ENCODE results near the gene GRIA4. TPM values are rescaled to one million over a fixed set of nuclear protein-coding genes. Genes with fewer than 3 reads are reported as not detected.
"Not testable (repeated sequence)": the region's sequence is repeated elsewhere in the genome, so short reads cannot be mapped to it uniquely, and the experiment has no call there.

The GRIA4 gene
- total RNA-seq, 1 donor from 2014 or later, result not detected

DNA sequence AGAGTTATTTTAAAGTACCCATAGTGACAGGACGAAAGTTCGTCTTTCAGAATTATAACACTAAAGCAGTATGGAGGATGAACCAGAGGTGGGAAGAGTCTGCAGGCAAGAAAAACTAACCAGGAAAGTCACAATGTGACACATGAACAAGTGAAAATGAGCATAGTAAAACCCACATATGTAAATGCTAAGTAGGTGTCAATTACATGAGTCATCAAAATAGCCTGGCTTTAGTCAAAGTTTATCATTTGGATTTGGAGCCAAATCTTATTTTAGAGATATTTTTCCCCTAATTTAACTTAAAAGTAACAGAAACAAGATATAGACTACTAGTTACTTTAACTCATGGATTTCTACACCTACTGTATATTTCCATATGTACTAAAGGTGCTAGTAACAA lies 159.8 kb downstream of the GRIA4 start:
- ATAC-seq, result no peak
- DNase-seq (ENCODE audit: missing footprints), result no peak
- intact Hi-C loops (cut with DNase I), result no loop called here

DNA sequence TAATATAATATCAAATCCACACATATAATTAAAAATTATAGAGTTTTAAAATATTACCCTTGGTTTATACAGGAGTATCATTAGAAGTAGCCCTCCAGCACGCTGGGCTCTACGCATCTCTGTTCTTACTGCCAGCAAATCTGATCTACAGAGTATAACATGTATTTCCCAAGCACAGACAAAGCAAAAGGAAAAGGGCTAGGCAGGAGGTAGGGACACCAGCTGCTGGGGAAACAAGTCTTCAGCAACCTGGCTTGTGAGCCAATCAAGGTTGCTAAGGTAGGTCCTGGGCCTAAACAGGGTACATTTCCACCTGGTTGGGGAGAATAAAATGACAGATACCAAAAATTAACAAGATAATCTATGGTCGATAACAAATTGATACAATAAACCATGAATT lies 163.6 kb downstream of the GRIA4 start:
- DNase-seq (ENCODE audit: missing footprints); ATAC-seq; intact Hi-C loops (cut with DNase I): not testable (repeated sequence)

DNA sequence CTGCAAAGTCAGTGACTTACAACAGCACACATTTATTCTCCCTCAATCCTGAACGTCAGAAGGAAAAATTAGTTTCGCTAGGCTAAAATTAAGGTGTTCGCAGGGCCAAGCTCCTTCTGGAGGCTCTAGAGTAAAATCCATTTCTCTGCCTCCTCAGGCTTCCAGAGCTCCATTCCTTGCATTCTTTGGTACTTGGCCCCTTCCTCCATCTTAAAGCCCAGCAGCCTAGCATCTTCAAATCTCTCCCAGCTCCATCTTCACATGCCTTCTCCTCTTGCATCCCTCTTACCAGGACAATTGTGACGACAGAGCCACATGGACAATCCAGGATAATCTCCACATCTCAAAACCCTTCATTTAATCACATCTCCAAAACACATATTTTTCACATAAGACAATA lies 165.0 kb downstream of the GRIA4 start:
- ATAC-seq, result no peak
- intact Hi-C loops (cut with DNase I), result no loop called here
- no peak for DNase-seq (ENCODE audit: missing footprints)

DNA sequence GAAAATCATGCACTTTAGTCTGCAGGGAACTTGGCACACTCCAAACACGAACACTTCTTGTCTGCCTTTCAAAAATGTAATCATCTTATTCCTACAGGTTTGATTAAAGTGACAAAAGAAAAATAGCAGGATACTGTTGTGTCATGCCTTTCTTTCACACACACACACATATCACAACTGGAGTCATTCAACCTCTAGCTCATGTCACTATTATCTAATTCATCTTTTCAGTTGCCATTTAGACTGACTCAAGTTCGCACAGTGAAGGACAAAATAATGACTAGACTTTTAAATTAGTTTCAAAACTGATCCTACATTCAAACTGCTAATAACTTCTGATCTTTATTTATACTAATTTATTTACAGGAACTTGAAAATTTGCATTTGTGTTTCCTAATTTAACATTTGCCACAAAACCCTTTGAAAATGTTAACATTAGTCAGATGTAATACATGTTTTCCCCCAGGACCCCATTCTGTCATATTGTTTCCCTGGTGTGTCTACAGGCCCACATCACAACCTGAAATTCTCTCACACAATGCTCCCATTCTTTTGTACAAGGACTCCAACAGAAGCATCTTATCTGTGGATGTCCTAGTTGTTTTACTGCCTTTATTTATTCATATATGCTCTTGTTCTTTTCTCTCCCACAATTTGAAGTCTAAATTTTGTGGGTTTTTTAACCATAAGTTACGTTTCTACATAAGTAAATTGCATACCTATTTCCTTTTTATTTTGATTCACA lies 171.1 kb downstream of the GRIA4 start:
- ATAC-seq (no peak), DNase-seq (ENCODE audit: missing footprints) (no peak)
- intact Hi-C loops (cut with DNase I), result no loop called here

DNA sequence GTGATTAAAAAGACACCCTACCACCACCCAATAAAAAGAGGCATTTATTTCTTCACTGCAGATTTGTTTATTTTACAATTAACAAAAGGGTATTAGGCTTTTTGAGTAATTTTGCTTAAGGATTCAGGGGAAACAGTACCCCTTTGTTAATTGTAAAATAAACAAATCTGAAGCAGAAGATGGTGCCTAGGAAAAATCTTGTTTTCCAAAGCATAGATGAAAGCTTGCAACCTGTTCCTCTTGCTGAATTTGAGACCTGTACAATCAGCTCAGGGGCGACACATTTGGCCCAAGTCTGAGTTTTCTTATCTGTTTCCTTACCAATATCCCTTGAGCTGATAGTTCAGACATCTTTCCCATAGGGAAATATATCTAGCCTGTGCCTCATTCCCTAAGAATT lies 171.9 kb downstream of the GRIA4 start:
- intact Hi-C loops (cut with DNase I), result no loop called here
- ATAC-seq, result no peak
- DNase-seq (ENCODE audit: missing footprints), result no peak

GRCh38 chr11:105783216-105783615 lies 173.3 kb downstream of the GRIA4 start:
- DNase-seq (ENCODE audit: missing footprints), result no peak
- no peak for ATAC-seq
- intact Hi-C loops (cut with DNase I), result no loop called here

GRCh38 chr11:105785850-105786249 lies 176.0 kb downstream of the GRIA4 start:
- intact Hi-C loops (cut with DNase I); ATAC-seq; DNase-seq (ENCODE audit: missing footprints): not testable (repeated sequence)

GRCh38 chr11:105786741-105787140 lies 176.9 kb downstream of the GRIA4 start:
- intact Hi-C loops (cut with DNase I), result no loop called here
- no peak for ATAC-seq
- no peak for DNase-seq (ENCODE audit: missing footprints)

- ATAC-seq (no peak), DNase-seq (ENCODE audit: missing footprints) (no peak)
- intact Hi-C loops (cut with DNase I), result no loop called here
Observed at GRCh38 chr11:105789579-105790420, 179.9 kb downstream of the GRIA4 start.

DNA sequence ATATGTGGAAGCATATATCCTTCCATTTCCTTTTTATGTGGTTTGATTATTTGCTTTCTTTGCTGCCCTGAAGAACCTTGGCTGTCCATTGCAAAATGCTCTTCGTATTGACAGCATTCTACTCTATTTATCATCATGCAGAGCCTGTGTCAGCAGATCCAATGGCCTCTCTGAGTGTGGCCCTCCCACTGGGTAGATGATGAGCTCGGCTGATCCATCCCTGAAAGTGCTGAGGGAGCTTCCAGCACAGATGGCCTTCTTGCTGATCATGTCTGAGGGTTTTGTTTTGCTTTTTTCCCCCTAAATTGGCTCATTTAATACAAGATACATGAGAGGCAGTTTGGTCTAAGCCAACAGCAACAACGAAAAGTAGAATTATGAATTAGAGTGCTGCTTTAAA lies 181.0 kb downstream of the GRIA4 start:
- no peak for ATAC-seq
- intact Hi-C loops (cut with DNase I), result no loop called here
- no peak for DNase-seq (ENCODE audit: missing footprints)

DNA sequence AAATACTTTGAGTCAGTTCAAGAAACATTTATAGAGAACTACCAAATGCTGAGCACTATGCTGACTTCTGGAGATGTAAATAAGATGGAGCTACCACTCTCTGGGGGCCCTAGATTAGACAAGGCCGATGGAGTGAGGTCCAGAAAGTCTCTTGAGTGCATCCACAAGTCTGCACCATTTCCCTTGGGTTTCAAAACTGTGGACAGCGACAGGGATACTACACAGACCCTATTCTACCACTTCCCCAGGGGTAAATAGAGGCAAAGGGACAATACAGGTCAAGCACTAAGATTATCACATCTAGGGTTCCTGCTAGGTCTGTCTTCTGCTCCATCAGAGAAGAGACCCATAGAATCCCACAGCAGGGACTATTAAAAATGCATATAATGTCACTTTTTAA lies 183.2 kb downstream of the GRIA4 start:
- DNase-seq (ENCODE audit: missing footprints) (no peak), ATAC-seq (no peak)
- intact Hi-C loops (cut with DNase I), result no loop called here

- no peak for DNase-seq (ENCODE audit: missing footprints)
- ATAC-seq, result no peak
- intact Hi-C loops (cut with DNase I), result no loop called here
Observed at GRCh38 chr11:105799263-105799662, 189.4 kb downstream of the GRIA4 start.

GRCh38 chr11:105799728-105800462 lies 190.0 kb downstream of the GRIA4 start:
- DNase-seq (ENCODE audit: missing footprints) (no peak), ATAC-seq (no peak)
- intact Hi-C loops (cut with DNase I), result no loop called here

DNA sequence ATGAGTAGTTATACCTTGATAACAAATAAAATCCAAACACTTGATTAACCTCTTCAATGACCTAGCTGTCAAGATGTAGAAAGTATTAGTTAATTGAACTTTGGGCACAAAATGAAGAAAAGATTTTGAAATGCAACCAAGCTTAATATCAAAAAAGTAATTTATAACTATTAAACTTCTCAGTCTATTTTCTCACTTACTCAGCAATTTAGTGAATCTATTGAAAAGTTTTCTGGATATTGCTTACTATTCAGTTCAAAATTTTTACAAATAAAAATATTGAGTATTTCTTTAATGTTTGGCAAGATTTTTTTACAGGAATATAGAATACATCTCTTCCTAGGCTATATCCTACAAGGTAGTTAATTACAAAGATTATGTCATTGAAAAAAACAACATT lies 192.5 kb downstream of the GRIA4 start:
- intact Hi-C loops (cut with DNase I), result no loop called here
- ATAC-seq, result no peak
- DNase-seq (ENCODE audit: missing footprints), result no peak

DNA sequence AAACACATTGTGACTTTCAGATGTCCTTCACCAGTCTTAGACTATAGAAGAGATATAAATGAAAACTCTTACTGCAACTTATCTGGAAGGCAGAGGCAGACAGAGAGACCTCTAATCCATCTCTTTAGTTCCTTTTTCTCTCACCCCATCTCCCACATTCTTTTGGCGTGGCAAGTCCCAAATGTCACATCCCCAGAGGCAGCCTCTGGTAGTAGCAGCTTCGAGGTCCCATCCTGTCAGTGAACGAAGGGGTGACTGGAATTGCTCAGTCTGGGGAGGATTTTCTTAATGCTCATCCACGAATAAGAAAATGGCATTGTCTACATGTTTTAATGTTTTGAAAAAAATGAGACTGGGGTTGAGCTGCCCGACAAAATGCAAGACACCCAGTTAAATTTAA lies 201.4 kb downstream of the GRIA4 start:
- ATAC-seq, result no peak
- intact Hi-C loops (cut with DNase I), result no loop called here
- DNase-seq (ENCODE audit: missing footprints), result no peak

DNA sequence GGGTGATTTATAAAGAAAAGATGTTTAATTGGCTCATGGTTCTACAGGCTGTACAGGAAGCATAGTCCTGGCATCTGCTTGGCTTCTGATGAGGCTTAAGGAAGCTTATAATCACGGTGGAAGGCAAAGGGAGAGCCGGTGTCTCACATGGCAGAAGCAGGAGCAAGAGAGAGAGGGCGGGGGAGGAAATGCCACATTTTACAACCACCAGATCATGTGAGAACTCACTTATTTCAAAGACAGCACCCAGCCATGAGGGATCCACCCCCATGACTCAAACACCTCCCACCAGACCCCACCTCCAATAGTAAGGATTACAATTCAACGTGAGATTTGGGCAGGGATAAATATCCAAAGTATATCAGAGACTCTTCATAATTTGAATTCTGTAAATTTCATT lies 211.5 kb downstream of the GRIA4 start:
- intact Hi-C loops (cut with DNase I), result no loop called here
- DNase-seq (ENCODE audit: missing footprints), result no peak
- ATAC-seq, result no peak

GRCh38 chr11:105821781-105822180 lies 211.9 kb downstream of the GRIA4 start:
- intact Hi-C loops (cut with DNase I), result no loop called here
- no peak for ATAC-seq

DNA sequence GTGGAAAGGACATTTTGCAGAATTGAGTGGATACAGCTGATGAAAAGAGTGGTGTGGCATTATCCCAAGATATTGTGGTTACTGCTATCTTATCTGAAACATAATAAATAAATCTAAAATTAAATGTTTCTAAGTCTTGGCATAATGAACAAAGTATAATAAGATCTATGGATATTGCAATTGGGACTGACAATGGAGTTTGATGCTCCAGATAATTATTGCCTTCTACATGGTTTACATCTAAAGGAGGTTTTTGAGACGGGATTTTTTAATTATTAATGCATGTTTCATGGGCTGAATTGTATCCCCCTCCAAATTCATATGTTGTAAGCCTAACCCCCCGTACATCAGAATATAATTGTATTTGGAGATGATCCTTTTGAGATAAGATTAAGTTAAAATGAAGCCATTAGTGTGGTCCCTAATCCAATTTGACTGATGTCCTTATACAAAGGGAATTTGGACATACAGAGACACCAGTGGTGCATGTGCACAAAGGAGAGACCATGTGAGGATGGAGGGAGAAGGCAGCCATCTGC lies 213.7 kb downstream of the GRIA4 start:
- DNase-seq (ENCODE audit: missing footprints) (no peak), ATAC-seq (no peak)
- intact Hi-C loops (cut with DNase I), result no loop called here

More at GRCh38 chr11:105821781-105822180, 211.9 kb downstream of the GRIA4 start:
- no peak for DNase-seq (ENCODE audit: missing footprints)

DNA sequence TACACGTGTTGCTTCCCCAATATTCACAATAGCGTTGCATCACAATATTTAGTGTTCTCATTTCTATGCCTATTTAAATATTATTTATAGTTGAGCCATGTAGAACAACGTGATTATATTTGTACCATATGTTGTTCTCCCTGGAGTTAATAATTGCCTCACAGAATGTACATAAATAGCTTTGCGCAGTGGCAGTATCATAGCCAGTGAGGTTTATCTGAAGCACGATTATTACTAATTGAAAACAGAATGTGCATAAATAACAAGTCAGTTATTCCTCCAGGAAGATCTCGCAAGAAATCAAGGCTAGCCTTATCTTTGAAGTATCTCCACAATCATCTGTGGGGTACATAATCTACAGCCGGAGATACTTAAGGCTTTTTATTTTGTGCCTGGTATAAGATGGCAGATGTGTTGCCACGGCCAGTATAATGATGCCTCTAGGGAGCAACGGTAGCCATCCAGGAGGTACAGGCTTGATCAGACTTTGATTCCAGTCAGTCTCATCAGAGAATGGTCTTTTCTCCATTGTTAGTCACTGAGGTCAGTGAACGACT lies 214.7 kb downstream of the GRIA4 start:
- intact Hi-C loops (cut with DNase I), result no loop called here
- DNase-seq (ENCODE audit: missing footprints) (no peak), ATAC-seq (no peak)
